Naive thymus-derived CD8-positive, alpha-beta T cell (primary cell): ENCODE measurements around the gene FRY. TPM values are rescaled to one million over a fixed set of nuclear protein-coding genes. Genes with fewer than 3 reads are reported as not detected.
A peak's percentile ranks its signal among the peaks of the same experiment; 100 is the strongest.
"Not testable (repeated sequence)": the region's sequence is repeated elsewhere in the genome, so short reads cannot be mapped to it uniquely, and the experiment has no call there.

Source experiments
- ATAC-seq, 2 donors: fragments of 150-1000 bp; cut with Tn5 transposase in 1 of 2; sonication (Bioruptor Pico), chemical (Tn5 transposase) in 1 of 2; 1 replicate in 1 of 2; 2 replicates in 1 of 2; pipeline ENCODE4 v1.10.0; 2021; ENCODE audit warnings: mild to moderate bottlenecking in 2 of 2, moderate library complexity in 2 of 2
- POLR2A ChIA-PET: fragments of 350-600 bp; sonication (Branson Sonifier 250); formaldehyde crosslinking; loops from one replicate; lab custom pipeline; 2021; ENCODE audit warnings: antibody characterized with exemption; lab: Charles Lee
- DNase-seq, 10 donors: peaks; one replicate each; pipeline versions ENCODE4 v3.0.0 to v3.0.0-alpha.2; 2020 to 2022
- H3K27ac Mint-ChIP-seq, 10 donors: one replicate each; pipeline ENCODE4 v1.8.0; 2020 to 2022; ENCODE audit warnings: mild to moderate bottlenecking in 10 of 10, mixed read lengths in 10 of 10, moderate library complexity in 4 of 10, inconsistent platforms in 1 of 10
- H3K27me3 Mint-ChIP-seq, 5 donors: one replicate each; pipeline ENCODE4 v1.8.0; 2021 to 2022; ENCODE audit warnings: mixed read lengths in 5 of 5
- H3K36me3 Mint-ChIP-seq, 3 donors: one replicate each; pipeline ENCODE4 v1.8.0; 2020 to 2022; ENCODE audit warnings: mixed read lengths in 3 of 3, mild to moderate bottlenecking in 2 of 3, inconsistent platforms in 1 of 3
- H3K4me1 Mint-ChIP-seq, 4 donors: one replicate each; pipeline ENCODE4 v1.8.0; 2021 to 2022; ENCODE audit warnings: mixed read lengths in 4 of 4
- H3K4me3 Mint-ChIP-seq, 10 donors: one replicate each; pipeline ENCODE4 v1.8.0; 2020 to 2022; ENCODE audit warnings: mild to moderate bottlenecking in 10 of 10, mixed read lengths in 10 of 10, moderate library complexity in 6 of 10, inconsistent platforms in 1 of 10
- H3K9me3 Mint-ChIP-seq, 9 donors: one replicate each; pipeline ENCODE4 v1.8.0; 2020 to 2022; ENCODE audit warnings: mixed read lengths in 9 of 9, mild to moderate bottlenecking in 3 of 9, inconsistent platforms in 1 of 9, moderate library complexity in 1 of 9
- polyA plus RNA-seq, 3 donors: library from polyadenylated mRNA; unstranded; fragments of 300-500 nt; fragmentation: Illumina TruSeq; gene quantifications; one replicate each; pipeline ENCODE4 v1.2.3, GENCODE V29; 2021
- total RNA-seq, 8 experiments: library from RNA in 2 of 8; stranded (reverse) in 2 of 8; gene quantifications; one replicate each; pipeline ENCODE4 v1.2.3 and lab custom pipeline; 2021 to 2026

Gene FRY
- 1 to 10 TPM; 1.2 to 1.4 TPM for total RNA-seq
- under 1 TPM; 0.08 to 0.40 (median 0.40) TPM for polyA plus RNA-seq
- total RNA-seq (lab: John Stamatoyannopoulos, UW): 0.67 to 4.6 (median 1.6) reads per million in 6 experiments

GRCh38 chr13:32031025-32031814 is at the start of gene FRY:
Gene FRY (plus strand): TSS chr13:32031774. CDS start chr13:32031796, 22 bp downstream.
- peak; percentile 17 to 67 (median 28) for DNase-seq
- peaks cover 10 to 18% (median 12%) of the 10 kb centered on the region in 5 donors for H3K27me3 Mint-ChIP-seq

GRCh38 chr13:31982124-31982523 is 49.5 kb upstream of the FRY start:
- ATAC-seq (no peak), DNase-seq (no peak)
- POLR2A ChIA-PET: no interaction called here
- Mint-ChIP-seq H3K27ac (no peak overlapping the region), H3K27me3 (peaks cover 2 to 9% (median 5%) of the 10 kb centered on the region in 5 donors), H3K4me3 (no peak overlapping the region), H3K9me3 (no peaks in the 10 kb centered on the region), H3K4me1 (no peaks in the 10 kb centered on the region), H3K36me3 (no peaks in the 10 kb centered on the region)

More at GRCh38 chr13:32031025-32031814, at the start of gene FRY:
- peaks cover 0 to 3% (median 0%) of the 10 kb centered on the region in 3 donors for H3K36me3 Mint-ChIP-seq
- H3K27ac Mint-ChIP-seq: peak within 1 kb of the TSS; percentile 43 to 91 (median 76)
- peaks cover 4 to 30% (median 13%) of the 10 kb centered on the region in 4 donors for H3K4me1 Mint-ChIP-seq
- H3K4me3 Mint-ChIP-seq: peak within 1 kb of the TSS; percentile 85 to 95 (median 91)
- no peaks in the 10 kb centered on the region for H3K9me3 Mint-ChIP-seq
- POLR2A ChIA-PET: no interaction called here
- peak; percentile 79 to 81 for ATAC-seq

GRCh38 chr13:31982540-31982939 is 49.0 kb upstream of the FRY start:
- Mint-ChIP-seq H3K4me1 (no peaks in the 10 kb centered on the region), H3K4me3 (no peak overlapping the region), H3K36me3 (no peaks in the 10 kb centered on the region), H3K27me3 (peaks cover 2 to 11% (median 9%) of the 10 kb centered on the region in 5 donors), H3K27ac (no peak overlapping the region), H3K9me3 (no peaks in the 10 kb centered on the region)
- POLR2A ChIA-PET: no interaction called here
- DNase-seq (no peak), ATAC-seq (no peak)

- peaks cover 2 to 10% (median 7%) of the 10 kb centered on the region in 5 donors for H3K27me3 Mint-ChIP-seq
- DNase-seq, POLR2A ChIA-PET, H3K27ac Mint-ChIP-seq, H3K9me3 Mint-ChIP-seq, H3K4me3 Mint-ChIP-seq, H3K36me3 Mint-ChIP-seq, H3K4me1 Mint-ChIP-seq, ATAC-seq: not testable (repeated sequence)
Observed at GRCh38 chr13:31983696-31984095, 47.9 kb upstream of the FRY start.

GRCh38 chr13:31984388-31984787 is 47.2 kb upstream of the FRY start:
- H3K4me1 Mint-ChIP-seq, H3K27ac Mint-ChIP-seq, H3K4me3 Mint-ChIP-seq, H3K36me3 Mint-ChIP-seq, H3K9me3 Mint-ChIP-seq, DNase-seq, ATAC-seq, POLR2A ChIA-PET: not testable (repeated sequence)
- peaks cover 0 to 10% (median 5%) of the 10 kb centered on the region in 5 donors for H3K27me3 Mint-ChIP-seq

GRCh38 chr13:31986676-31987470 is 44.7 kb upstream of the FRY start:
- Mint-ChIP-seq H3K27me3 (peaks cover 0 to 10% (median 5%) of the 10 kb centered on the region in 5 donors), H3K4me1 (no peaks in the 10 kb centered on the region), H3K9me3 (peaks cover 0 to 2% (median 0%) of the 10 kb centered on the region in 9 donors), H3K4me3 (no peak overlapping the region), H3K36me3 (no peaks in the 10 kb centered on the region), H3K27ac (no peak overlapping the region)
- POLR2A ChIA-PET: no interaction called here
- DNase-seq (no peak), ATAC-seq (no peak)

GRCh38 chr13:31987535-31988170 is 43.9 kb upstream of the FRY start:
- no peak for DNase-seq

GRCh38 chr13:31994367-31994766 is 37.2 kb upstream of the FRY start:
- H3K27ac Mint-ChIP-seq, H3K9me3 Mint-ChIP-seq, POLR2A ChIA-PET, H3K36me3 Mint-ChIP-seq, H3K4me3 Mint-ChIP-seq, DNase-seq, ATAC-seq, H3K27me3 Mint-ChIP-seq, H3K4me1 Mint-ChIP-seq: not testable (repeated sequence)

More at GRCh38 chr13:31987535-31988170, 43.9 kb upstream of the FRY start:
- H3K4me3 Mint-ChIP-seq: no peak overlapping the region
- H3K9me3 Mint-ChIP-seq: peaks cover 0 to 2% (median 0%) of the 10 kb centered on the region in 9 donors
- H3K4me1 Mint-ChIP-seq: no peaks in the 10 kb centered on the region
- ATAC-seq: no peak
- H3K27me3 Mint-ChIP-seq: peaks cover 0 to 10% (median 5%) of the 10 kb centered on the region in 5 donors
- no peaks in the 10 kb centered on the region for H3K36me3 Mint-ChIP-seq
- POLR2A ChIA-PET: no interaction called here
- no peak overlapping the region for H3K27ac Mint-ChIP-seq

GRCh38 chr13:31996601-31997000 is 35.0 kb upstream of the FRY start:
- Mint-ChIP-seq H3K4me3 (no peak overlapping the region), H3K27me3 (peaks cover 0 to 7% (median 0%) of the 10 kb centered on the region in 5 donors), H3K9me3 (peaks cover 0 to 5% (median 0%) of the 10 kb centered on the region in 9 donors), H3K27ac (peak overlapping the region in 1 of 10 donors; percentile 27), H3K4me1 (no peaks in the 10 kb centered on the region), H3K36me3 (no peaks in the 10 kb centered on the region)
- POLR2A ChIA-PET: no interaction called here
- no peak for DNase-seq
- ATAC-seq: no peak

GRCh38 chr13:31997641-31998040 is 33.9 kb upstream of the FRY start:
- no peaks in the 10 kb centered on the region for H3K4me1 Mint-ChIP-seq

GRCh38 chr13:31998131-31998530 is 33.4 kb upstream of the FRY start:
- Mint-ChIP-seq H3K4me1 (no peaks in the 10 kb centered on the region), H3K9me3 (peaks cover 0 to 5% (median 0%) of the 10 kb centered on the region in 9 donors), H3K4me3 (no peak overlapping the region), H3K27me3 (peaks cover 0 to 7% (median 1%) of the 10 kb centered on the region in 5 donors), H3K27ac (no peak overlapping the region), H3K36me3 (no peaks in the 10 kb centered on the region)
- ATAC-seq: no peak
- POLR2A ChIA-PET: no interaction called here
- no peak for DNase-seq

More at GRCh38 chr13:31997641-31998040, 33.9 kb upstream of the FRY start:
- POLR2A ChIA-PET: no interaction called here
- no peaks in the 10 kb centered on the region for H3K36me3 Mint-ChIP-seq
- H3K4me3 Mint-ChIP-seq: no peak overlapping the region
- ATAC-seq (no peak), DNase-seq (no peak)
- peaks cover 0 to 7% (median 0%) of the 10 kb centered on the region in 5 donors for H3K27me3 Mint-ChIP-seq
- H3K27ac Mint-ChIP-seq: no peak overlapping the region
- H3K9me3 Mint-ChIP-seq: peaks cover 0 to 5% (median 0%) of the 10 kb centered on the region in 9 donors

GRCh38 chr13:32000754-32001153 is 30.8 kb upstream of the FRY start:
- H3K36me3 Mint-ChIP-seq, DNase-seq, POLR2A ChIA-PET, H3K27ac Mint-ChIP-seq, ATAC-seq, H3K4me3 Mint-ChIP-seq, H3K9me3 Mint-ChIP-seq, H3K27me3 Mint-ChIP-seq, H3K4me1 Mint-ChIP-seq: not testable (repeated sequence)
